Lung (tissue), 12 donors: Measurements from ENCODE around the gene WDR35. TPM values are rescaled to one million over a fixed set of nuclear protein-coding genes. Genes with fewer than 3 reads are reported as not detected.
A peak's percentile ranks its signal among the peaks of the same experiment; 100 is the strongest.

Source experiments
- ATAC-seq: fragments of 200-7000 bp; cut with Tn5 transposase; one replicate; pipeline ENCODE4 v1.9.1; 2020; ENCODE audit warnings: moderate number of reproducible peaks; ENCODE audit not compliant: insufficient read depth, low FRiP score
- DNase-seq, 3 donors: peaks; one replicate each; pipeline ENCODE4 v3.0.0-alpha.2; 2013 to 2017
- H3K27ac ChIP-seq, 2 donors: one replicate each; pipeline ENCODE4 v1.5.1; 2013; ENCODE audit warnings: mild to moderate bottlenecking in 2 of 2, moderate library complexity in 2 of 2, control low read depth in 1 of 2, inconsistent platforms in 1 of 2, low read depth in 1 of 2, low read length in 1 of 2
- H3K27me3 ChIP-seq, 3 donors: one replicate each; pipeline ENCODE4 v1.5.1; 2013; ENCODE audit warnings: low read length in 2 of 3; ENCODE audit not compliant: control insufficient read depth in 3 of 3, insufficient read depth in 3 of 3
- H3K36me3 ChIP-seq, 4 donors: one replicate each; pipeline ENCODE4 v1.5.1; 2013; ENCODE audit warnings: low read length in 4 of 4, mild to moderate bottlenecking in 1 of 4, moderate library complexity in 1 of 4; ENCODE audit not compliant: control insufficient read depth in 4 of 4, insufficient read depth in 4 of 4
- H3K4me1 ChIP-seq, 5 donors: one replicate each; pipeline ENCODE4 v1.5.1; 2013; ENCODE audit warnings: low read length in 5 of 5, mild to moderate bottlenecking in 2 of 5, moderate library complexity in 1 of 5; ENCODE audit not compliant: control insufficient read depth in 5 of 5, insufficient read depth in 5 of 5
- H3K4me3 ChIP-seq: one replicate; pipeline ENCODE4 v1.5.1; 2013; ENCODE audit warnings: mild to moderate bottlenecking, control low read depth, moderate library complexity
- H3K9ac ChIP-seq, 2 donors: one replicate each; pipeline ENCODE4 v1.5.1; 2013; ENCODE audit warnings: low read length in 2 of 2, control low read depth in 1 of 2; ENCODE audit not compliant: insufficient read depth in 1 of 2
- H3K9me3 ChIP-seq, 4 donors: one replicate each; pipeline ENCODE4 v1.5.1; 2013; ENCODE audit warnings: low read length in 3 of 4, mild to moderate bottlenecking in 1 of 4, moderate library complexity in 1 of 4; ENCODE audit not compliant: control insufficient read depth in 4 of 4, insufficient read depth in 3 of 4
- CTCF ChIP-seq: IDR thresholded peaks from 2 replicates; pipeline ENCODE4 v1.5.1; 2012; ENCODE audit warnings: mild to moderate bottlenecking; ENCODE audit errors: control extremely low read depth, extremely low read depth
- WGBS, 2 donors: extraction: QIAGEN DNeasy Blood & Tissue Kit; methylation state at CpG; one replicate each; pipeline ENCODE4 v1.1.7; 2013; 5-methylcytosine and 5-hydroxymethylcytosine counted together
- polyA plus RNA-seq, 2 donors: library from polyadenylated mRNA; stranded (reverse); fragments of 200-250 nt; gene quantifications; one replicate each; pipeline ENCODE4 v1.2.1, GENCODE V29; 2013
- total RNA-seq, 2 donors: library from RNA; depleted of rRNA in 1 of 2; stranded (reverse); fragments of >200 nt in 1 of 2; gene quantifications; one replicate each; pipeline ENCODE4 v1.2.1, GENCODE V29; 2014 to 2021
- donor health status: control.
- donor health status: control.
- donor health status: Bipolar disorder and iron deficiency.
- donor health status: healthy.
- donor health status: DM: yes; HTN: yes; CAD: no.

WDR35 gene
- total and polyA plus RNA-seq, 4 donors: 2.8 to 25.9 (median 9.0) TPM

- Histone ChIP-seq H3K9me3 (no peaks in the 10 kb centered on the region), H3K27ac (no peak overlapping the region), H3K27me3 (no peaks in the 10 kb centered on the region), H3K9ac (no peak overlapping the region), H3K4me1 (no peaks in the 10 kb centered on the region), H3K36me3 (peaks cover 0 to 15% (median 0%) of the 10 kb centered on the region in 4 donors), H3K4me3 (no peak overlapping the region)
- DNase-seq: peak; percentile 61 to 83 (median 78)
- WGBS, 2 donors: 61 to 63% methylated on average over 6 of the region's 6 CpGs
- ATAC-seq: peak; percentile 93
- peak; percentile 68 for TF ChIP-seq CTCF
Observed at GRCh38 chr2:19955544-19956422, 34.1 kb downstream of the WDR35 start.

DNA sequence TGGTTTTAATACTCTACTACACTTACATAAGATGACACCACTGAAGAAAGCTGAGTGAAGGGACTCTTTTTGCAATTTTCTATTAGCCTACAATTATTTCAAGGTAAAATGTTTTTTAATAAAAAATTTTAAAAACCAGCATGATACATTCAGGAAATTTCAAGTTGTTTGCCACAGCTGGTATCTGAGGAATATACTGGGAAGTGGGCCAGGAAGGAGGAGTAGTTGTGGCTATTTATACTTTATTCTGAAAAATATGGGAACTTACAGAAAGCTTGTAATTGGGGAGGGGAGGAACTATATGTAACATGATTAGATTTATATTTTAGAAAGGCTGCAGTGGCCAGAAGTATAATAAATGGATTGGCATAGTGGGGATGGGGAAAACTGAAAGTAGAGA, 40.8 kb downstream of the WDR35 start:
- Histone ChIP-seq H3K4me1 (peaks cover 0 to 6% (median 3%) of the 10 kb centered on the region in 5 donors), H3K9ac (no peak overlapping the region), H3K27me3 (no peaks in the 10 kb centered on the region), H3K27ac (no peak overlapping the region), H3K4me3 (no peak overlapping the region), H3K36me3 (peaks cover 0 to 19% (median 3%) of the 10 kb centered on the region in 4 donors), H3K9me3 (no peaks in the 10 kb centered on the region)
- no peak for ATAC-seq
- peak; percentile 15 to 75 (median 74) for DNase-seq
- no peak for TF ChIP-seq CTCF

GRCh38 chr2:19947184-19947940, 42.5 kb downstream of the WDR35 start:
- TF ChIP-seq CTCF: no peak
- no peak for ATAC-seq
- H3K27ac ChIP-seq: no peak overlapping the region
- H3K9ac ChIP-seq: no peak overlapping the region
- H3K9me3 ChIP-seq: no peaks in the 10 kb centered on the region
- peak in 2 of 3 donors; percentile 31 to 33 for DNase-seq
- peaks cover 0 to 13% (median 3%) of the 10 kb centered on the region in 4 donors for H3K36me3 ChIP-seq
- H3K27me3 ChIP-seq: no peaks in the 10 kb centered on the region
- WGBS, 2 donors: 91% methylated on average over 4 of the region's 4 CpGs
- H3K4me3 ChIP-seq: no peak overlapping the region
- H3K4me1 ChIP-seq: peaks cover 0 to 8% (median 3%) of the 10 kb centered on the region in 5 donors
